ENCODE data around the gene DAG1. TPM values are rescaled to one million over a fixed set of nuclear protein-coding genes. Genes with fewer than 3 reads are reported as not detected.

DAG1 gene
- polyA plus RNA-seq, 1 experiment = 144 TPM

- Histone ChIP-seq H3K4me3 (ENCODE audit: low read depth, low read length) (no peak overlapping the region), H3K36me3 (ENCODE audit: control insufficient read depth, insufficient read depth, low read length) (no peaks in the 10 kb centered on the region), H3K27me3 (ENCODE audit: control insufficient read depth, insufficient read depth, low read length) (no peaks in the 10 kb centered on the region)
- POLR2A ChIA-PET = no interaction called here
- no peak for TF ChIP-seq CTCF (IDR thresholded peaks at IDR 0.05; ENCODE audit: insufficient read depth, low read depth, low read length)
- CTCF ChIA-PET = no interaction called here
- DNase-seq (ENCODE audit: low read depth) = no peak
These were observed 12.7 kb downstream of the DAG1 start for GRCh38 chr3:49482766-49483165.

DNA sequence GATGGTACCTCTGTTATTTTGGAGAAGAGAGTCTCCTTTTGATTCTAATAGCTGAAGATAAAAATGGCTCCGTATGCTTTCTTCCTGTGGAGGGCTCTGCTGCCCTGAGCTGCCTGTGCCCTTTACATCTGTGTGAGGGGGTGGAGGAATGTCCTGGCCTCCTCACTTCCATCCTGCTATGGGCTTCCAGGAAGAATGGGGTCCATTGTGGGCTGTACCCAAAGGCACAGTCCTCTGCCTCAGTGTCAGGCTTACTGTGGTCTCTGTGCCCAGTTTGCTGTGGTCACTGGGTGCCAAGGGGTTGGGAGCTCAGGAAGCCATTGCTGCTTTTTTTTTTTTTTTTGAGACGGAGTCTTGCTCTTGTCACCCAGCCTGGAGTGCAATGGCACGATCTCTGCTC, 14.4 kb downstream of the DAG1 start:
- no peak for DNase-seq (ENCODE audit: low read depth)
- Histone ChIP-seq H3K4me3 (ENCODE audit: low read depth, low read length) (no peak overlapping the region), H3K36me3 (ENCODE audit: control insufficient read depth, insufficient read depth, low read length) (no peaks in the 10 kb centered on the region), H3K27me3 (ENCODE audit: control insufficient read depth, insufficient read depth, low read length) (no peaks in the 10 kb centered on the region)
- ChIA-PET POLR2A (no interaction called here), CTCF (interaction anchor here (0.7 to 1.3 kb wide), 2 partner anchors 12 to 16 kb away, joined by 3 read pairs; no protein-coding TSS in a partner anchor)
- TF ChIP-seq CTCF (IDR thresholded peaks at IDR 0.05; ENCODE audit: insufficient read depth, low read depth, low read length) = no peak

DNA sequence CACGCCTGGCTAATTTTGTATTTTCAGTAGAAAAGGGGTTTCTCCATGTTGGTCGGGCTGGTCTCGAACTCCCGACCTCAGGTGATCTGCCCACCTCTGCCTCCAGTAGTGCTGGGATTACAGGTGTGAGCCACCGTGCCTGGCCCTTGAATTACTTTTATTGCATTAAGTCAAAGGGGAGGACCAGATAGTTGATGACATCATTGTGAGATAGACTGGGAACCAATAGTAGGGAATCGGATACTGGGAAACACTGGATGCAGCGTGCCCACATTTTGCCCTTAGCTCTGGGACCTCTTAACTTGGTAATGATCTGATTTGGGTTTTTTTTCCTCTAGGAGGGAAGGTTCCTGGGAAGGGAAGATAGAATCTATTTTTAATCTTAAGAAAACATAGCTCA, 19.2 kb downstream of the DAG1 start:
- TF ChIP-seq CTCF (IDR thresholded peaks at IDR 0.05; ENCODE audit: insufficient read depth, low read depth, low read length) = no peak
- Histone ChIP-seq H3K27me3 (ENCODE audit: control insufficient read depth, insufficient read depth, low read length) (no peaks in the 10 kb centered on the region), H3K36me3 (ENCODE audit: control insufficient read depth, insufficient read depth, low read length) (no peaks in the 10 kb centered on the region), H3K4me3 (ENCODE audit: low read depth, low read length) (no peak overlapping the region)
- ChIA-PET POLR2A (no interaction called here), CTCF (interaction anchor here (2.6 kb wide), 1 partner anchor 51 kb away, joined by 7 read pairs; no protein-coding TSS in a partner anchor)
- no peak for DNase-seq (ENCODE audit: low read depth)

DNA sequence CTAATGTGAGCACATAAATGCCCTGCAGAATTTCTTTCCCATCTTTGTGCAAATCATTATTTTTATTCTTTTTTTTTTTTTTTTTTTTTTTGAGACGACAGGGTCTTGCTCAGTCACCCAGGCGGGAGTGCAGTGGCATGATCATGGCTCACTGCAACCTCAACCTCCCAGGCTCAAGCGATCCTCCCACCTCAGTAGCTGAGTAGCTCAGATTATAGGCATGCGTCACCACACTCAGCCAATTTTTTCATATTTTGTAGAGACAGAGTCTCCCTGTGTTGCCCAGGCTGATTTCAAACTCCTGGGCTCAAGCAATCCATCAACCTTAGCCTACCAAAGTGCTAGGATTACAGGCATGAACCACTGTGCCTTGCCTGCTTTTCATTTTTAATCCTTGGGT, 22.9 kb downstream of the DAG1 start:
- Histone ChIP-seq H3K27me3 (ENCODE audit: control insufficient read depth, insufficient read depth, low read length) (no peaks in the 10 kb centered on the region), H3K36me3 (ENCODE audit: control insufficient read depth, insufficient read depth, low read length) (no peaks in the 10 kb centered on the region), H3K4me3 (ENCODE audit: low read depth, low read length) (no peak overlapping the region)
- no peak for DNase-seq (ENCODE audit: low read depth)
- POLR2A ChIA-PET = interaction anchor here (0.7 kb wide), 1 partner anchor 466 kb away, joined by 9 read pairs; no protein-coding TSS in a partner anchor
- CTCF ChIA-PET = interaction anchor here (1.6 kb wide), 1 partner anchor 23 kb away, joined by 5 read pairs; the partner anchor contains the start of gene DAG1
- no peak for TF ChIP-seq CTCF (IDR thresholded peaks at IDR 0.05; ENCODE audit: insufficient read depth, low read depth, low read length)

DNA sequence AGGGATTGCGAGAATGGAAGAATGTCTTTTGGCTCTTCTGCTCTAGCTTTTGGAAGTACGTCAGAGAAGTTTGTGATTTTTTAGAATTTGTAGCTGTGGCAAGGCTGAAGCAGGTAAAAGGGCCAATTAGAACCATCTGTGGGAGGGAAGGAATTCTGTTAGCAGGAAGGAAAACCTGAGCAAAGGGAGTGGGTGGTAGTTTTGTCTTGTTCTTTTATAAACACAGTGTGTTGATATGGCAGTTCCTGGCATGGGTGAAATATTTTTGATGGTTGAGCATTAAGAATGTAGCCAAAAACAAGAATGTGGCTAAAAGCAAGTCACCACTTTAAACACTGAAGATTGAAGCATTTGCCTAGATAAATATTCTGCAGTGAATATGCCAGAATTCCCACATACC, 23.8 kb downstream of the DAG1 start:
- ChIA-PET CTCF (interaction anchor here (0.6 to 1.6 kb wide), 2 partner anchors 24 to 120 kb away, joined by 5 read pairs; partner anchors contain the start of gene DAG1), POLR2A (no interaction called here)
- no peak for DNase-seq (ENCODE audit: low read depth)
- TF ChIP-seq CTCF (IDR thresholded peaks at IDR 0.05; ENCODE audit: insufficient read depth, low read depth, low read length) = no peak
- Histone ChIP-seq H3K27me3 (ENCODE audit: control insufficient read depth, insufficient read depth, low read length) (no peaks in the 10 kb centered on the region), H3K4me3 (ENCODE audit: low read depth, low read length) (no peak overlapping the region), H3K36me3 (ENCODE audit: control insufficient read depth, insufficient read depth, low read length) (no peaks in the 10 kb centered on the region)
